GM18508 (cell line): Measurements from ENCODE around the gene SIRPB2.

Source experiments
- ATAC-seq: cut with Tn5 transposase; IDR thresholded peaks from one replicate; pipeline ENCODE4 v1.9.1; 2021; ENCODE audit warnings: moderate number of reproducible peaks; ENCODE audit not compliant: insufficient read depth, unreplicated experiment

Gene SIRPB2

GRCh38 chr20:1473246-1474220 lies 17.7 kb downstream of the SIRPB2 start:
- no peak for ATAC-seq

- ATAC-seq = no peak
Observed at GRCh38 chr20:1472556-1473245, 18.5 kb downstream of the SIRPB2 start.

GRCh38 chr20:1471242-1471641 lies 20.0 kb downstream of the SIRPB2 start:
- ATAC-seq = no peak

GRCh38 chr20:1469925-1470571 lies 21.2 kb downstream of the SIRPB2 start:
- ATAC-seq = no peak

- ATAC-seq = no peak
Observed at GRCh38 chr20:1469306-1469905, 21.8 kb downstream of the SIRPB2 start.

- no peak for ATAC-seq
Observed at GRCh38 chr20:1468117-1468624, 23.0 kb downstream of the SIRPB2 start.

GRCh38 chr20:1467355-1468116 lies 23.7 kb downstream of the SIRPB2 start:
- no peak for ATAC-seq

- ATAC-seq = no peak
Observed at GRCh38 chr20:1467082-1467354, 24.2 kb downstream of the SIRPB2 start.

GRCh38 chr20:1466211-1467081 lies 24.8 kb downstream of the SIRPB2 start, which contains the start of gene NSFL1C:
NSFL1C (minus strand) TSS chr20:1466849; CDS start chr20:1466824, 25 bp downstream.
- peak; percentile 50 for ATAC-seq

- no peak for ATAC-seq
Observed at GRCh38 chr20:1465470-1466210, 25.6 kb downstream of the SIRPB2 start.

GRCh38 chr20:1463971-1464570 lies 27.1 kb downstream of the SIRPB2 start:
- no peak for ATAC-seq

- ATAC-seq = no peak
Observed at GRCh38 chr20:1462834-1463233, 28.4 kb downstream of the SIRPB2 start.

- no peak for ATAC-seq
Observed at GRCh38 chr20:1462001-1462400, 29.2 kb downstream of the SIRPB2 start.

GRCh38 chr20:1460275-1460674 lies 30.9 kb downstream of the SIRPB2 start:
- ATAC-seq = no peak

GRCh38 chr20:1457992-1458391 lies 33.2 kb downstream of the SIRPB2 start:
- ATAC-seq = no peak

GRCh38 chr20:1456300-1456699 lies 34.9 kb downstream of the SIRPB2 start:
- no peak for ATAC-seq

GRCh38 chr20:1450926-1451491 lies 40.2 kb downstream of the SIRPB2 start:
- no peak for ATAC-seq
